Activated T-cell treated with anti-CD3 and anti-CD28 coated beads, Interleukin-2, amount 50 U/mL, for 4 hours (primary cell): ENCODE data around the gene CATSPERE. TPM values are rescaled to one million over a fixed set of nuclear protein-coding genes. Genes with fewer than 3 reads are reported as not detected.
"Not testable (repeated sequence)": the region's sequence is repeated elsewhere in the genome, so short reads cannot be mapped to it uniquely, and the experiment has no call there.

ENCODE experiments used
- ATAC-seq, 2 donors: fragments of 200-7000 bp; cut with Tn5 transposase; one replicate each; pipeline ENCODE4 v1.10.0; 2021
- DNase-seq: peaks from one replicate; pipeline ENCODE4 v3.0.0-alpha.2; 2020
- H3K27me3 Mint-ChIP-seq: one replicate; pipeline ENCODE4 v1.8.0; 2021; ENCODE audit warnings: low read depth, mixed read lengths
- H3K36me3 Mint-ChIP-seq: one replicate; pipeline ENCODE4 v1.8.0; 2022; ENCODE audit warnings: mixed read lengths; ENCODE audit not compliant: insufficient read depth
- H3K4me1 Mint-ChIP-seq: one replicate; pipeline ENCODE4 v1.8.0; 2021; ENCODE audit warnings: low read depth, mixed read lengths
- H3K4me3 Mint-ChIP-seq: one replicate; pipeline ENCODE4 v1.8.0; 2021; ENCODE audit warnings: mild to moderate bottlenecking, moderate library complexity, mixed read lengths
- H3K9me3 Mint-ChIP-seq: one replicate; pipeline ENCODE4 v1.8.0; 2021; ENCODE audit warnings: mixed read lengths
- total RNA-seq, 3 donors: library from RNA; stranded (reverse); gene quantifications; one replicate each; pipeline ENCODE4 v1.2.1, GENCODE V29; 2021

CATSPERE gene
- total RNA-seq, 3 donors from 2014 or later: not detected

- ATAC-seq (no peak), DNase-seq (no peak)
- no peaks in the 10 kb centered on the region for H3K36me3 Mint-ChIP-seq
- no peak overlapping the region for H3K4me3 Mint-ChIP-seq
- no peaks in the 10 kb centered on the region for H3K9me3 Mint-ChIP-seq
- peaks cover 14% of the 10 kb centered on the region for H3K4me1 Mint-ChIP-seq
- no peaks in the 10 kb centered on the region for H3K27me3 Mint-ChIP-seq
Measured at GRCh38 chr1:244458781-244459180, 2.3 kb upstream of the CATSPERE start.

GRCh38 chr1:244460197-244460596, 876 bp upstream of the CATSPERE start:
- Mint-ChIP-seq H3K4me1 (peaks cover 12% of the 10 kb centered on the region), H3K4me3 (peak overlapping the region; percentile 49), H3K9me3 (no peaks in the 10 kb centered on the region), H3K27me3 (no peaks in the 10 kb centered on the region), H3K36me3 (no peaks in the 10 kb centered on the region)
- ATAC-seq: no peak
- DNase-seq: no peak

GRCh38 chr1:244466724-244467123, 5.7 kb downstream of the CATSPERE start:
- H3K4me3 Mint-ChIP-seq: no peak overlapping the region
- H3K27me3 Mint-ChIP-seq: no peaks in the 10 kb centered on the region
- H3K36me3 Mint-ChIP-seq: no peaks in the 10 kb centered on the region
- ATAC-seq (no peak), DNase-seq (no peak)
- H3K4me1 Mint-ChIP-seq: no peaks in the 10 kb centered on the region
- H3K9me3 Mint-ChIP-seq: no peaks in the 10 kb centered on the region

- Mint-ChIP-seq H3K36me3 (no peaks in the 10 kb centered on the region), H3K9me3 (peaks cover 5% of the 10 kb centered on the region), H3K4me1 (no peaks in the 10 kb centered on the region)
Measured at GRCh38 chr1:244473059-244473605, 12.1 kb downstream of the CATSPERE start.

DNA sequence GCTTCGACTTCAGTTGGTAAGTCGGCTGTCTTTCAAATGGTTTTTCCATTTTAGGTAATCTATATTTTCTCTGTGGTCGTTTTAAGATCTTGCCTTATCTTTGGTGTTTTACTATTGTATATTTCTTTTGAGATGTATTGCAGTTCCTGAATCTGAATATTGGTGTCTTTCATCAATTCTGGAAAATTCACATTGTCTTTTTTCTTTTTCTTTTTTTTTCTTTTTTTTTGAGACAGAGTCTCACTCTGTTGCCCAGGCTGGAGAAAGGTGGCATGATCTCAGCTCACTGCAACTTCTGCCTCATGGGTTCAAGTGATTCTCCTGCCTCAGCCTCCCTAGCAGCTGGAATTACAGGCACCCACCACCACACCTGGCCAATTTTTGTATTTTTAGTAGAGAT, 23.9 kb downstream of the CATSPERE start:
- not testable (repeated sequence) for H3K4me1 Mint-ChIP-seq, DNase-seq, H3K4me3 Mint-ChIP-seq, ATAC-seq, H3K9me3 Mint-ChIP-seq, H3K27me3 Mint-ChIP-seq
- peaks cover 11% of the 10 kb centered on the region for H3K36me3 Mint-ChIP-seq

More at GRCh38 chr1:244473059-244473605, 12.1 kb downstream of the CATSPERE start:
- ATAC-seq (no peak), DNase-seq (no peak)
- no peak overlapping the region for H3K4me3 Mint-ChIP-seq
- no peaks in the 10 kb centered on the region for H3K27me3 Mint-ChIP-seq

DNA sequence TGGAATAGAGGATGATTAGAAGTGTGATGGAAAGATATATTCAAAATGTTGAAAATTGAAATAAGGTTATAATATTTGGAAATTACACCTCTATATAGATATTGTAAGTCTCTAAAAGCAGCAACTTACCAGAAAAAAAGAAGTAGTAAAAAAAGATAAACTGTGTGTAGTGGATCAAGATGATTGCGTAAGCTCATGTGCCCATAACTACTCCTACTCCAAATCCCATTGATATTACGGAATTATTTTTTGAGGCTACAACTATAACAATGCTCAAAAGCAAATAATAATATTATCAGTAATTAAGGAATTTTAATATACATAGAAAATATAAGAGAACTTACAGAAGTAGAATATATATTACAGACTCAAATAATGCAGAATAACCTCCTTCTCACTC, 33.6 kb downstream of the CATSPERE start:
- ATAC-seq: no peak
- Mint-ChIP-seq H3K4me1 (no peaks in the 10 kb centered on the region), H3K4me3 (no peak overlapping the region), H3K9me3 (peaks cover 3% of the 10 kb centered on the region), H3K36me3 (peaks cover 4% of the 10 kb centered on the region), H3K27me3 (peaks cover 11% of the 10 kb centered on the region)
- no peak for DNase-seq

DNA sequence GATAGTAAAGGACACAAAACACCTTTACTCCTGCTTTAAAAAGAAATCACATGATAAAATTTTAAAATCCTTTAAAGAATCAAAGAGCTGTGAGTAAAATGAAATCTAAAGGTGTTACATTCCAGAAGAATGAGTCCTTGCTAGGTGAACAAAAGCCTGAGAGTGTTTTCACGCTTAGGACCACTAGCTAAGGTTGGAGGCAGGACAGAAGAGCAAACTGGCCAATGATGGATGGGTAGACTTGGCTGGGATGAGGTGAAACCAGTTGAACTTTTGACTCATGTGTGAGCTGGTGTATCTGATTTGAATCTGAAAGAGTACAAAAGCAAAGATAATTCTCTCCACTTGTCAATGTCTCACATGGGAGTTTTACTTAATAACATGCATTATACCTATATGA, 35.1 kb downstream of the CATSPERE start:
- H3K9me3 Mint-ChIP-seq: peaks cover 3% of the 10 kb centered on the region
- DNase-seq: no peak

DNA sequence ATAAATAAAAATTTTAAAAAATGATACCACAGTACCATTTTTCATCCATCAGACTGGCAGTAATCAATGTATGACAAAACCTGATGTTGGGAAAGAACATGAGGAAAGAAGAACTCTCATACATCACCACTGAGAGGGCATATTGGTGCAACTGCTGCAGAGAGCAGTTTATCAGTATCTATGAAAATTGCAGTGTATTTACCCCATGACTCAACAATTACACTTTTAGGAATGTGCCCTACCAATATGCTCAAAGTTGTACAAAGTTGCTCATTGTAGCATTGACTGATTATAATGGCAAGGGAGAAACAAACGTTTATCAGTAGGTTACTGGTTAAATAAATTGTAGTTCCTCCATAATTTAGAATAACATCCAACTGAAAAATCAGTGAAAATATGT, 36.7 kb downstream of the CATSPERE start:
- no peak for ATAC-seq

More for the DNA sequence above, 35.1 kb downstream of the CATSPERE start:
- Mint-ChIP-seq H3K27me3 (peaks cover 4% of the 10 kb centered on the region), H3K36me3 (no peaks in the 10 kb centered on the region), H3K4me3 (no peak overlapping the region), H3K4me1 (no peaks in the 10 kb centered on the region)
- no peak for ATAC-seq

DNA sequence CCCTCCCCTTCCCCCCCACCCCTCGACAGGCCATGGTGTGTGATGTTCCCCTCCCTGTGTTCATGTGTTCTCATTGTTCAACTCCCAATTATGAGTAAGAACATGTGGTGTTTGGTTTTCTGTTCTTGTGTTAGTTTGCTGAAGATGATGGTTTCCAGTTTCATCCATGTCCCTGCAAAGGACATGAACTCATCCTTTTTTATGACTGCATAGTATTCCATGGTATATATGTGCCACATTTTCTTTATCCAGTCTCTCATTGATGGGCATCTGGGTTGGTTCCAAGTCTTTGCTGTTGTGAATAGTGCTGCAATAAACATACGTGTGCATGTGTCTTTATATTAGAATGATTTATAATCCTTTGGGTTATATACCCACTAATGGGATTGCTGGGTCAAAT, 38.4 kb downstream of the CATSPERE start:
- not testable (repeated sequence) for ATAC-seq

More for the DNA sequence above, 36.7 kb downstream of the CATSPERE start:
- no peaks in the 10 kb centered on the region for H3K27me3 Mint-ChIP-seq
- peaks cover 3% of the 10 kb centered on the region for H3K9me3 Mint-ChIP-seq
- no peaks in the 10 kb centered on the region for H3K36me3 Mint-ChIP-seq
- H3K4me3 Mint-ChIP-seq: no peak overlapping the region
- no peak for DNase-seq
- H3K4me1 Mint-ChIP-seq: no peaks in the 10 kb centered on the region

DNA sequence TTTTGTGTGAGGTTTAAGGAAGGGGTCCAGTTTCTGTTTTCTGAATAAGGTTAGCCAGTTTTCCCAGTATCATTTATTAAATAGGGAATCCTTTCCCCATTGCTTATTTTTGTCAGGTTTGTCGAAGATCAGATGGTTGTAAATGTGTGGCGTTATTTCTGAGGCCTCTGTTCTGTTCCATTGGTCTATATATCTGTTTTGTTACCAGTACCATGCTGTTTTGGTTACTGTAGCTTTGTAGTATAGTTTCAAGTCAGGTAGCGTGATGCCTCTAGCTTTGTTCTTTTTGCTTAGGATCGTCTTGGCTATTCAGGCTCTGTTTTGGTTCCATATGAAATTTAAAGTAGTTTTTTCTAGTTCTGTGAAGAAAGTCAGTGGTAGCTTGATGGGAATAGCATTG, 39.4 kb downstream of the CATSPERE start:
- not testable (repeated sequence) for H3K4me1 Mint-ChIP-seq, H3K27me3 Mint-ChIP-seq, H3K4me3 Mint-ChIP-seq, H3K36me3 Mint-ChIP-seq, DNase-seq, H3K9me3 Mint-ChIP-seq, ATAC-seq

More for the DNA sequence above, 38.4 kb downstream of the CATSPERE start:
- not testable (repeated sequence) for H3K4me3 Mint-ChIP-seq, DNase-seq, H3K9me3 Mint-ChIP-seq, H3K4me1 Mint-ChIP-seq, H3K36me3 Mint-ChIP-seq, H3K27me3 Mint-ChIP-seq

DNA sequence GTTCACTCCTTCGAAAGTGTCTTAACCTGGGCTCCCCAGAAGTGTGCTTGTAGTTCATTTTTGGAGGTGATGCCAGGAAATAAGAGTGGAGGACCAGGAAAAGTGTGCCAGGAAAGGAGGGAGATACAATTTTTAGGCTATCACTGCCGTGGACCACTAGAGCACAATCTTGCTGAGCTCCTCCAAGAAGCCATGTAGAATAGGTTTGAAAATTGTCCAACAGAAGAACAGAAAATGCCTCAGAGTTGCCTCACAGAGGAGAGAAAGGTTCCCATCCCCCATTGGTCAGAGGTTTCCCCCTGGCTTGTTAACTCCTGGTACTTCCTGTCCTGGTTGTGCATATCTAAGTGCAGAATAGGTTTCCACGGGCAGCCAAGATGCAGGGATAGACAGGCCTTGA, 41.6 kb downstream of the CATSPERE start:
- peaks cover 6% of the 10 kb centered on the region for H3K9me3 Mint-ChIP-seq
- no peaks in the 10 kb centered on the region for H3K27me3 Mint-ChIP-seq
- no peak for DNase-seq
- no peaks in the 10 kb centered on the region for H3K4me1 Mint-ChIP-seq
- no peak for ATAC-seq
- peaks cover 2% of the 10 kb centered on the region for H3K36me3 Mint-ChIP-seq
- no peak overlapping the region for H3K4me3 Mint-ChIP-seq

DNA sequence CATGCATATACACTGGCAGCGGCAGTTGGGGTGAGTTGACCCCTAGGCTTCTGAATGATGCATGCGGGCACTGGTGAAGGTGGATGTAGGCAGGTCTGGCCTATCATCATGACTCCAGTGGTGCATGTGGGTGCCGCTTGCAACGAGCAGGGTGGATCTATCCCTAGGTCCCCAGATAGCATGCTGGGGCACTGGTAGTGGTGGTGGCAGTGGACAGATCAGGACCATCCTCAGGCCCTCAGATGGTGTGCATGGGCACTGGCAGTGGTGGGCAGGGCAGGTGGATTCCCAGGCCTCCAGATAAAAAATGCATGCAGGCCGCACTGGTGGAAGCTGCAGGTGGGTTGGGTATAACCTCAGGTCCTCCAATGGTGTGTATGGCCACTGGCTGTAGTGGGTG, 52.4 kb downstream of the CATSPERE start:
- H3K4me3 Mint-ChIP-seq: no peak overlapping the region
- H3K4me1 Mint-ChIP-seq: no peaks in the 10 kb centered on the region
- no peaks in the 10 kb centered on the region for H3K27me3 Mint-ChIP-seq
- H3K9me3 Mint-ChIP-seq: peaks cover 19% of the 10 kb centered on the region
- ATAC-seq (no peak), DNase-seq (no peak)
- peaks cover 8% of the 10 kb centered on the region for H3K36me3 Mint-ChIP-seq

- no peaks in the 10 kb centered on the region for H3K4me1 Mint-ChIP-seq
- peaks cover 11% of the 10 kb centered on the region for H3K36me3 Mint-ChIP-seq
- DNase-seq (no peak), ATAC-seq (no peak)
- no peaks in the 10 kb centered on the region for H3K27me3 Mint-ChIP-seq
- no peak overlapping the region for H3K4me3 Mint-ChIP-seq
- H3K9me3 Mint-ChIP-seq: peaks cover 21% of the 10 kb centered on the region
Measured at GRCh38 chr1:244515680-244516079, 54.6 kb downstream of the CATSPERE start.

- ATAC-seq: no peak
- H3K4me3 Mint-ChIP-seq: no peak overlapping the region
- no peak for DNase-seq
- no peaks in the 10 kb centered on the region for H3K27me3 Mint-ChIP-seq
- peaks cover 13% of the 10 kb centered on the region for H3K9me3 Mint-ChIP-seq
- H3K4me1 Mint-ChIP-seq: no peaks in the 10 kb centered on the region
- peaks cover 15% of the 10 kb centered on the region for H3K36me3 Mint-ChIP-seq
Measured at GRCh38 chr1:244536316-244536715, 75.2 kb downstream of the CATSPERE start.

DNA sequence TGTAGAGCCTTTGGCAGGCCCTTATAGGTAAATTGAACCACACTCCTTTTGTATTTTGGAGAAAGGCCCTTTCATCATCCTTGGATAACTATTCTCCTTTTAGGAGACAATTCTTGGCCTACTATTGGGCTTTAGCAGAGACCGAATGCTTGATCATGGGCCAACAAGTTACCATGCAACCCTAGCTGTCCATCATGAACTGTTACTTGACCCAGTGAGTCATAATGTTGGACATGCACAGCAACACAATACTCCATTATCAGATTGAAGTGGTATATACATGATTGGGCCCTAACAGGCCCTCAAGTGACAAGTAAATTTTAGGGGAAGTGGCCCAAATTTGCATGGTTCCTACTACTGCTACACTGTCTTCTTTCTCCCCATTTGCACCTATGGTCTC, 84.4 kb downstream of the CATSPERE start:
- no peaks in the 10 kb centered on the region for H3K4me1 Mint-ChIP-seq
- no peak overlapping the region for H3K4me3 Mint-ChIP-seq
- peaks cover 26% of the 10 kb centered on the region for H3K9me3 Mint-ChIP-seq
- no peaks in the 10 kb centered on the region for H3K36me3 Mint-ChIP-seq
- no peak for DNase-seq
- ATAC-seq: no peak
- H3K27me3 Mint-ChIP-seq: no peaks in the 10 kb centered on the region
